Stimulated activated CD8-positive, alpha-beta memory T cell treated with anti-CD3 and anti-CD28 coated beads, Interleukin-4, amount 100 ng/mL, for 1 hour (primary cell): ENCODE results near the gene RPL14.
A peak's percentile ranks its signal among the peaks of the same experiment; 100 is the strongest.
"Not testable (repeated sequence)": the region's sequence is repeated elsewhere in the genome, so short reads cannot be mapped to it uniquely, and the experiment has no call there.

Experiments
- DNase-seq, 2 donors: peaks; one replicate each; pipeline ENCODE4 v3.0.0-alpha.2; 2020; ENCODE audit warnings: low read depth in 2 of 2, low spot score in 1 of 2

RPL14 gene

GRCh38 chr3:40456940-40457823, at the start of gene RPL14:
TSS of gene RPL14 (plus strand) at chr3:40457339. CDS start at chr3:40457472, 133 bp downstream.
- DNase-seq = peak; percentile 84 to 92

- no peak for DNase-seq
Measured at GRCh38 chr3:40407611-40408010, 49.5 kb upstream of the RPL14 start.

GRCh38 chr3:40414270-40414669, 42.9 kb upstream of the RPL14 start:
- no peak for DNase-seq

GRCh38 chr3:40417845-40418543, 39.1 kb upstream of the RPL14 start:
- DNase-seq = no peak

GRCh38 chr3:40422861-40423260, 34.3 kb upstream of the RPL14 start:
- DNase-seq = no peak

- DNase-seq = no peak
Measured at GRCh38 chr3:40427045-40427669, 30.0 kb upstream of the RPL14 start.

GRCh38 chr3:40432793-40433192, 24.3 kb upstream of the RPL14 start:
- no peak for DNase-seq

- DNase-seq = no peak
Measured at GRCh38 chr3:40437889-40438288, 19.2 kb upstream of the RPL14 start.

GRCh38 chr3:40445062-40445461, 12.1 kb upstream of the RPL14 start:
- DNase-seq = no peak

GRCh38 chr3:40445880-40446279, 11.3 kb upstream of the RPL14 start:
- no peak for DNase-seq

GRCh38 chr3:40450438-40450837, 6.7 kb upstream of the RPL14 start:
- no peak for DNase-seq

- no peak for DNase-seq
Measured at GRCh38 chr3:40451551-40451950, 5.6 kb upstream of the RPL14 start.

GRCh38 chr3:40452057-40452456, 5.1 kb upstream of the RPL14 start:
- no peak for DNase-seq

- no peak for DNase-seq
Measured at GRCh38 chr3:40452562-40452875, 4.6 kb upstream of the RPL14 start.

GRCh38 chr3:40452876-40453730, 4.0 kb upstream of the RPL14 start:
- peak; percentile 75 to 92 for DNase-seq

- no peak for DNase-seq
Measured at GRCh38 chr3:40453933-40454332, 3.2 kb upstream of the RPL14 start.

GRCh38 chr3:40455328-40455727, 1.8 kb upstream of the RPL14 start:
- DNase-seq = no peak

GRCh38 chr3:40456279-40456939, 730 bp upstream of the RPL14 start:
- DNase-seq = no peak

GRCh38 chr3:40458473-40458872, 1.3 kb downstream of the RPL14 start:
- DNase-seq = no peak

GRCh38 chr3:40460481-40460880, 3.3 kb downstream of the RPL14 start:
- not testable (repeated sequence) for DNase-seq

GRCh38 chr3:40461161-40461560, 4.0 kb downstream of the RPL14 start:
- DNase-seq = no peak
